HG03097 (cell line): ENCODE data around the gene TC2N.
"Not testable (repeated sequence)": the region's sequence is repeated elsewhere in the genome, so short reads cannot be mapped to it uniquely, and the experiment has no call there.

Experiments
- ATAC-seq: cut with Tn5 transposase; IDR thresholded peaks from one replicate; pipeline ENCODE4 v1.9.1; 2021; ENCODE audit not compliant: unreplicated experiment, low FRiP score

The TC2N gene

DNA sequence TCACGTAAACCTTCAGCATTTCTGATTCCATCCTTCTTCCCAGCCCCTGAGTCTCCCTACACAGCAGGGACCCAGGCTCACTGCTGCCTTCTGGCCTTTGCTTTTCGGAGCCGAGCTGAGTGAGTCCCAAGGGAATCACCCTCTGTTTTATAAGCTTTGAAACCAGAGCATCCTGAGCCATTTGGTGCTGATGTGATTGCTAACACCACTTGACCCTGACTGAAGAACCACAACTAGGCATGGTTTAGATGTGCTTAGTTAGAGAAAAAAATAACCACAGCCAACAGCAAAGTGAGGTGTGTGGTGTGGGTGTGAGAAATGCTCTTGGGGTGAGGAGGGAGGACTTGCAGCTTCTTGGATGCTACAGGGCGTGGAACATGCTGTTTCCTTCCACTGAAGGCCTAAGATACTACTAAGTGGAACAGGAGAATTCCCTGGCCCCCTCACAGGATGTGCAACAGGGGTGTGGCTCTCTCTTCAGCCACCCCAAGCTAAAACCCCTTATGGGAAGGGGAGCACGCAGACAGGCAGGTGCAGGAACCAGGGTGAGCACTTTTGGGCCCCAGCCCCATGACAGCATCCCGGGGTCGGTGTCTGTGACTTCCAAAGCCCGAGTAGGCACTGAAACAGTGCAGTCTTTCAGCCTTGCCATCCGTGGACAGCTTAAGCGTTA lies at the start of gene TC2N:
Gene TC2N (minus strand): TSS at position 221 of the 673 bp plus-strand sequence. CDS start 53,767 bp downstream, outside the sequence.
- ATAC-seq: peak; percentile 31

- ATAC-seq: no peak
Observed at GRCh38 chr14:91912035-91912434, 44.7 kb upstream of the TC2N start.

DNA sequence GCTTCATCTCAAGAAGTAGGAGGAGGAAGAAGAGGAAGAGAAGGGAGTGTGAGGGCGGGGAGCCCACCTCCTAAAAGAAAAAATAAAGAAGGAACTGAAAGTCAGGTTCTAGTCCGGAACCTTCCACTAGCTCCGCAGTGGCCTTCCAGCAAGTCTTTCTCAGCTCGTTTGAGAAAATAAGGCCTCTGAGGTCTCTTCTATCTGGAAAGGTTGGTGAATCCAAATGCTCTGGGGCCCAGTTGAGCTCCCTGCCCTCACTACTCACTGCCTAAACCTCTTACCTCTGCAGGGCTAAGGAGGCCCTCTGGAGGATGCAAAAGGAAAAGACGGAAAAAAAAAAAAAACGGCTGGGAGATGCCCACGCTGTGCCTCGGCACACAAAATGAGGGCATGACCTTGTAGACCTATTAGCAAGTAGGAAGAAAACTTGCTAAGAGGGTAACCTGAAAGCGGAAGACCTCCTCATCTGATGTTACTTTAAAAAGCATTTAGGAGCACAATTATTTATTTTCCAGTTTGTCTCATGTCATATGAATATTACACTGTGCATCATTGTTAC lies 44.2 kb upstream of the TC2N start:
- no peak for ATAC-seq

GRCh38 chr14:91910196-91910595 lies 42.9 kb upstream of the TC2N start:
- no peak for ATAC-seq

GRCh38 chr14:91906374-91906773 lies 39.0 kb upstream of the TC2N start:
- ATAC-seq: no peak

GRCh38 chr14:91904956-91905645 lies 37.8 kb upstream of the TC2N start:
- ATAC-seq: no peak

GRCh38 chr14:91904483-91904882 lies 37.1 kb upstream of the TC2N start:
- ATAC-seq: no peak

GRCh38 chr14:91903070-91903469 lies 35.7 kb upstream of the TC2N start:
- no peak for ATAC-seq

DNA sequence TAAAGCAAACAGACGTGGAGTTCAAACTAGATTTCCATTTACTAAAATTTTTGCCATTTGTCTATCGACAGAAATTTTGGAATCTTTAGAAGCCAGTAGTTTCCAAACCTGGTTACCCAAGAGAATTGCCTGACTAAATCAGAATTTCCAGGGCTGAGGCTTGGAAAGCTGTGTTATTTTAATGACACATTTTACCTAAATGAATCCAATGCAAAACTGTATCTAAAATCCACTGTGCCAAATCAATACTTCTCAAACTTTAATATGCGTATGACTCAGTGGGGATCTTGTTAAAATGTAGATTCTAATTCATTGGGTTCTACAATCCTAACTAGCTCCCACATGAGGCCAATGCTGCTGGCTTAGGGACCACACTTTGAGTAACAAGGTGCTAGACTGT lies 35.0 kb upstream of the TC2N start:
- ATAC-seq: no peak

GRCh38 chr14:91901449-91902226 lies 34.3 kb upstream of the TC2N start:
- no peak for ATAC-seq

- ATAC-seq: no peak
Observed at GRCh38 chr14:91899806-91900205, 32.5 kb upstream of the TC2N start.

DNA sequence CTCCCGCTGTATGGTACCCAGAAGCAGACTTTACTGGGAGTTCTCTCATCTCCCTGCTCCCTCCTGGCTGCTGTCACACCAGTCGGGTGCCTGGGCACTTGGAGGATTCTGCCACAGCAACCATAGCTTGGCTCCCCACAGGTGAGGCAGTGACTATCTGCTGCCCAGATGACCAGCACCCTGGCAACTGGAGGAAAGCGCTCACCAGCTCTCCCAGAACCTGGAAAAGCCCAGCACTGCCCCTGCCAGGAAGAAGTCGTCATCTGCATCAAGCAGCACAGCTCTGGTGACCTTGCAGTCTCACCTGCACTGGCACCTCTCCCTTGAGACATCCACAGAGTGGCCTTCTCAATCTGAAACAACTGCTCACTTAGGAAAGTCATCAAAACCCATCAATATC lies 31.9 kb upstream of the TC2N start:
- no peak for ATAC-seq

- ATAC-seq: no peak
Observed at GRCh38 chr14:91898372-91898771, 31.0 kb upstream of the TC2N start.

- not testable (repeated sequence) for ATAC-seq
Observed at GRCh38 chr14:91897716-91898115, 30.4 kb upstream of the TC2N start.

- ATAC-seq: no peak
Observed at GRCh38 chr14:91897106-91897701, 29.9 kb upstream of the TC2N start.

DNA sequence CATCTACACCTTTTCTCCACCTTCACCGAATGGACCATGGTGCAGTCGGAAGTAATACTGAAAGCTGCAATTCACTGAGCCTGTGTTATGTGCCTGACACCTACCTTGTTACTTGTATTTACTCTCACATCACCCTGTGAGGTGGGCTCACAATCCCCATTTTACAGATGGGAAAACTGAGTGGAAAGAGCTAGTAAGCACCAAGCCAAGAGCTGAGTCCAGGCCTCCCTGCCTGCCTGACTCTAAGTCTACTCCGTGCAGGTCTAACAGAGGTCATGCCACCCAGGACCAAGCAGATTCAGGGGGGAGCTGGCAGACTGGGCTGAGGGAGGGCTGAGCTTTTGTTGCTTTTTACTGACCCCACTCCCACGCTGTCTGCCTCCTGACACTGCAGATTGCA lies 29.1 kb upstream of the TC2N start:
- ATAC-seq: no peak

DNA sequence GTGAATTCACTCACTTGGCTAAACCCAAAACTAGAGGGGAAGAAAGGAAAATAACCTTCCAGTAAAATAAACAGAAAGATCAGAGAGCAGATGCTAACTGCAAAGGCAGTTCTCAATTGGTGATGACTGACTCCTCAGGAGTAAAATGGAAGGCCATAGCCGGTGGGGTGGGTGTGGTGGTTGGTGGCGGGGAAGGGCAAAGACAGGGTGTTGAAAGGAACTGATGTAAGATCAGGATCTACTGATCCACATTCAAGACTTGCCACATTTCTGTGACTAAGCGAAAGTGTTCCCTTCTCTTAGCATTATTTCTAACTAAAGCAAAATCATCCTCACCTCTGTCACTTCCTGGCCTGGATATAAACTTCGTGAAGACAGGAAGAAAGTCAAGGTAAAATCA lies 26.3 kb upstream of the TC2N start:
- ATAC-seq: no peak

- no peak for ATAC-seq
Observed at GRCh38 chr14:91893007-91893406, 25.7 kb upstream of the TC2N start.

- ATAC-seq: no peak
Observed at GRCh38 chr14:91891721-91892220, 24.4 kb upstream of the TC2N start.

DNA sequence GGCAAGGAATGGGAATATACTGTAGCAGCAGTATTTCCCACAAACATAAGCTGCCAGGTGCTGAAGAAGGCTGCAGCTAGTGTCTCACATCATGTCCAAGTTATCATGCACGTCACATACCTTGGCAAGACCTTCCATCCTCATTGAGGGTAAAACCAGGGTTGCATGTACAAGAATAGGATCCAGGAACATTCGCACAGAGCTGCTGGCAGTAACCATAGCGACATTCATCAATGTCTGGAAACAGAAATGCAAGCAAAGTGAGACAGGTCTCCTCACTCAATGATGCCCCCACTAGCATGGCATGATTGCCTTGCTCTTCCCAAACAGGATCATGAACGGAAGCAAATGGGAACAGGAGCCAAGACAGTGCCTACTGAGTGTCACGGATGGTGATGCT lies 23.8 kb upstream of the TC2N start:
- ATAC-seq: no peak

DNA sequence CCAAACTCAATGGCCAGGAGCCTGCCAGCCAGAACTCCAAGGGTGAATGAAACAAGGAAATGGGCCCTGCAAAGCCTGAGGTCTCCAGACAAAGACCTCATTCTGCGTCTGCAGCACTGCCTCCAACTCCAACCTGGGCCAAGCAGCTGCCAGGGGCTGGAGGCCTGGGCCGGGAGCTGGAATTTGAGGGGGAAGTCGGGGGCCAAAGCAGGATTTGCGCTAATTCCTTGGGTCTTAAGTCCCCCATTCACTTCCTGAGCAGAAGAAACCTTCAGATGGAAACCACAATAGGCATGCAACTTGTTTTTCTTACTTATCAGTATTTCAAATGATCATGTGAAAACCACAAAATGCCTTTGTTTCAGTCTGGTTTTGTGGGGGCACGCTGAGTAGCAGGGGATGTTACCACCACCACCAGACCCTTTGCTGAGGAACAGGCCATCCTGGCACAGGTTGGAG lies 23.0 kb upstream of the TC2N start:
- no peak for ATAC-seq
